Femur (tissue), 1 donor: ENCODE results near the gene GRIK3.
"Not testable (repeated sequence)": the region's sequence is repeated elsewhere in the genome, so short reads cannot be mapped to it uniquely, and the experiment has no call there.

Experiments
- DNase-seq: peaks from one replicate; pipeline ENCODE4 v3.0.0-alpha.2; 2017

The GRIK3 gene

GRCh38 chr1:36776948-36777831 is 257.1 kb downstream of the GRIK3 start:
- no peak for DNase-seq

- no peak for DNase-seq
Observed at GRCh38 chr1:36776256-36776655, 258.1 kb downstream of the GRIK3 start.

- DNase-seq, result no peak
Observed at GRCh38 chr1:36775716-36776115, 258.6 kb downstream of the GRIK3 start.

GRCh38 chr1:36773827-36774541 is 260.3 kb downstream of the GRIK3 start:
- DNase-seq, result no peak

- no peak for DNase-seq
Observed at GRCh38 chr1:36772647-36773495, 261.4 kb downstream of the GRIK3 start.

GRCh38 chr1:36771660-36772284 is 262.5 kb downstream of the GRIK3 start:
- no peak for DNase-seq

GRCh38 chr1:36771240-36771639 is 263.1 kb downstream of the GRIK3 start:
- no peak for DNase-seq

- DNase-seq, result no peak
Observed at GRCh38 chr1:36769886-36770830, 264.2 kb downstream of the GRIK3 start.

- DNase-seq, result no peak
Observed at GRCh38 chr1:36768486-36769178, 265.7 kb downstream of the GRIK3 start.

GRCh38 chr1:36767429-36767828 is 266.9 kb downstream of the GRIK3 start:
- not testable (repeated sequence) for DNase-seq

GRCh38 chr1:36766481-36766880 is 267.8 kb downstream of the GRIK3 start:
- no peak for DNase-seq

GRCh38 chr1:36765785-36766300 is 268.5 kb downstream of the GRIK3 start:
- DNase-seq, result no peak

GRCh38 chr1:36764798-36765197 is 269.5 kb downstream of the GRIK3 start:
- no peak for DNase-seq

GRCh38 chr1:36763771-36764170 is 270.5 kb downstream of the GRIK3 start:
- no peak for DNase-seq

GRCh38 chr1:36762174-36762573 is 272.1 kb downstream of the GRIK3 start:
- no peak for DNase-seq

GRCh38 chr1:36761113-36761512 is 273.2 kb downstream of the GRIK3 start:
- DNase-seq, result no peak

- no peak for DNase-seq
Observed at GRCh38 chr1:36760081-36760480, 274.2 kb downstream of the GRIK3 start.

GRCh38 chr1:36759355-36759754 is 275.0 kb downstream of the GRIK3 start:
- DNase-seq, result no peak

- DNase-seq, result no peak
Observed at GRCh38 chr1:36755303-36756230, 278.7 kb downstream of the GRIK3 start.
